GM10266 (cell line): ENCODE results near the gene FRMD4A.

Experiments used
- DNase-seq: peaks from one replicate; pipeline ENCODE4 v3.0.0; 2012; ENCODE audit errors: extremely low spot score
- CTCF ChIP-seq: IDR thresholded peaks from 2 replicates; pipeline ENCODE4 v1.5.1; 2012; ENCODE audit warnings: mild to moderate bottlenecking, low read depth; ENCODE audit not compliant: control insufficient read depth, insufficient read depth; ENCODE audit errors: missing control alignments

Gene FRMD4A

GRCh38 chr10:14296065-14296709 lies 34.5 kb downstream of the FRMD4A start:
- no peak for DNase-seq
- no peak for TF ChIP-seq CTCF

- no peak for TF ChIP-seq CTCF
- DNase-seq, result no peak
These were observed 36.2 kb downstream of the FRMD4A start for GRCh38 chr10:14294347-14295059.

- DNase-seq, result no peak
- no peak for TF ChIP-seq CTCF
These were observed 37.2 kb downstream of the FRMD4A start for GRCh38 chr10:14293526-14293925.

- DNase-seq, result no peak
- no peak for TF ChIP-seq CTCF
These were observed 39.4 kb downstream of the FRMD4A start for GRCh38 chr10:14291296-14291695.

- no peak for DNase-seq
- no peak for TF ChIP-seq CTCF
These were observed 44.7 kb downstream of the FRMD4A start for GRCh38 chr10:14285941-14286560.

GRCh38 chr10:14282276-14282675 lies 48.4 kb downstream of the FRMD4A start:
- DNase-seq, result no peak
- TF ChIP-seq CTCF, result no peak

GRCh38 chr10:14278533-14278932 lies 52.2 kb downstream of the FRMD4A start:
- TF ChIP-seq CTCF, result no peak
- DNase-seq, result no peak
